22Rv1 (cell line): ENCODE results near the gene JAKMIP1.

ENCODE experiments used
- H3K27ac ChIP-seq: fragments of 450-650 bp; 2 replicates; pipeline ENCODE4 v1.5.1; 2017
- CTCF ChIP-seq: fragments of 450-650 bp; IDR thresholded peaks from 2 replicates; pipeline ENCODE4 v1.5.1; 2017; ENCODE audit warnings: mild to moderate bottlenecking
- ZFX ChIP-seq: fragments of 450-650 bp; IDR thresholded peaks from 2 replicates; pipeline ENCODE4 v1.6.1; 2017; ENCODE audit warnings: antibody characterized with exemption, borderline replicate concordance

JAKMIP1 gene

GRCh38 chr4:6172927-6173200, 27.5 kb downstream of the JAKMIP1 start:
- no peak overlapping the region for H3K27ac ChIP-seq
- no peak for TF ChIP-seq ZFX
- TF ChIP-seq CTCF, result no peak

DNA sequence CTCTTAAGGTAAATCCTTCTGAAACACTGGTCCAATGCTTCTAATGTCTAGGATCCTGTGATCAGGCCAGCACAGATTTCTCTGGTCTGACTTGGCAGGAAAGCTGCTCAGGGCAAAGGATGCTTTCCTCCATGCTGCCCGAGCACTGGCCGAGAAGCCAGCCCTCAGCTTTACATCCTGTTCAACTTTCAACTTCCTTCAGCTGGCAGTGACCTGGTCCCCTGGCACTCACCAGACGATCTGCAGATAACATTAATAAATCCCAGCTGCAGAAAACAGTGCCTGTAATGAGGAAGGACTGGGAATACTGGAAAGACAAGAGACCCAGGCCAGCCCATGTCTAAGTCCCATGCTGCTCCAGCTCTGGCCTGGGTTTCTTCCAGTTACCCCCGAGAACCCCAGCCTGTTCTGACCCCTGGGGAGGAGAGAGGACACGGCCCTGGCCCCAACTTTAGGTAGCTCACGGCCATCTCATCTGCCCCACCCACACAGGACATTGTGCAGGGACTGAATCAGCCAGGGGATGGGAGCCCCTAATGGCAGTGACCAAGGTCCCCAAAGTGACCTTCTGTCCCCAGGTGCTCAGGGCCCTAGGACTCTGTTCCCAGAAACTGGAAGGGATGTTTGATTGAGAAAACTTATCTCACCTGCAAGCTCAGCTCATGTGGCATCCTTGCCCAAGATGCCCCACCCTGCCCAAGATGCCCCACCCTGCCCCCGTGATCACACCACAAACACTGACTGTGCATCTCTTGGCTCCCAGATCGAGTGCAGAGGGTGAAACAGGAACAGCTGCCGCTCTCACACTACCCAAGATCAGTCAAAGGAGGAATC, 28.0 kb downstream of the JAKMIP1 start:
- H3K27ac ChIP-seq, result no peak overlapping the region
- no peak for TF ChIP-seq CTCF
- no peak for TF ChIP-seq ZFX

GRCh38 chr4:6169239-6169638, 31.1 kb downstream of the JAKMIP1 start:
- no peak overlapping the region for H3K27ac ChIP-seq

DNA sequence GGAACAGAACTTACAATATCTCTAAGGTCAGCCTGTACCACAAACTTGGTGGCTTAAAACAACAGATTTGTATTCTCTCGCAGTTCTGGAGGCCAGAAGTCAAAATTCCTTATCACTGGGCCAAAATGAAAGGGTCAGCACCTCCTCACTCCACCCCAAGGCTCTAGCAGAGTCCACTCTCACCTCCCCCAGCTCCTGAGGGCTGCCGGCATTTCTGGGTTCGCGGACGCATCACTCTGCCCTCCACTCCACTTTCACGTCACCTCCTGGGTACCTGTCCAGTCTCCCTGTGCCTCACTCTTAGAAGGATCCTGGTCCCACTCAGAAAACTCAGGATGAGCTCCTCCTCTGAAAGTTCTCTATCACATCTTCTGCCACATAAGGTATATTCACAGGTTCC, 34.6 kb downstream of the JAKMIP1 start:
- TF ChIP-seq CTCF, result no peak
- no peak for TF ChIP-seq ZFX
- no peak overlapping the region for H3K27ac ChIP-seq

More at GRCh38 chr4:6169239-6169638, 31.1 kb downstream of the JAKMIP1 start:
- TF ChIP-seq CTCF (no peak), ZFX (no peak)

- H3K27ac ChIP-seq, result no peak overlapping the region
- TF ChIP-seq CTCF, result no peak
Observed at GRCh38 chr4:6162885-6163284, 37.5 kb downstream of the JAKMIP1 start.

GRCh38 chr4:6161921-6162464, 38.4 kb downstream of the JAKMIP1 start:
- no peak for TF ChIP-seq CTCF
- TF ChIP-seq ZFX, result no peak
- no peak overlapping the region for H3K27ac ChIP-seq

DNA sequence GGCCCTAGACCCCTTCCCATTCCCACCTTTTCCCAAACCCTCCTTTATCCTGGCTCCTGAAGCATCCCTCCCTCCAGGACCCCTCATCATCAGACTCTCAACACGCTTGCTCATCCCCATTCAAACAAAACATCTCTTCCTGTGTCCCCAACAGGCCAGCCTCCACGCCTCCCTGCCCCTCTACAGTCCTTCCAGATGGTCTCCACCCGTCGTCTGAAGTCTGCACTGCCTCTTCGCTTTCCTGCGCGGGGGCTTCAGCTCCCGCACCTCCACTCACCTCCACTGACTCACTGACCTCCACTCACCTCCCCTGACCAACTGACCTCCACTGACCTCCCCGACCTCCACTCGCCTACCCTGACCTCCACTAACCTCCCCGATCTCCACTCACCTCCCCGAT, 39.8 kb downstream of the JAKMIP1 start:
- H3K27ac ChIP-seq, result no peak overlapping the region
- no peak for TF ChIP-seq ZFX
- TF ChIP-seq CTCF, result no peak
